K562 (cell line): ENCODE data around the gene RAB38. TPM values are rescaled to one million over a fixed set of nuclear protein-coding genes. Genes with fewer than 3 reads are reported as not detected.
A peak's percentile ranks its signal among the peaks of the same experiment; 100 is the strongest.

Experiments
- ADNP ChIP-seq: fragments of 200-800 bp; sonication (Bioruptor generic); IDR thresholded peaks from 2 replicates; pipeline ENCODE4 v1.6.1; 2016; ENCODE audit warnings: missing genetic modification characterization, missing compliant biosample characterization
- ESRRA ChIP-seq: fragments of 450-650 bp; IDR thresholded peaks from 2 replicates; pipeline ENCODE4 v1.6.1; 2014; ENCODE audit warnings: low read depth, mild to moderate bottlenecking, moderate library complexity, borderline replicate concordance
- FOXJ2 ChIP-seq: fragments of 200-800 bp; sonication (Bioruptor generic); IDR thresholded peaks from 2 replicates; pipeline ENCODE4 v1.6.1; 2016; ENCODE audit warnings: missing genetic modification characterization, missing compliant biosample characterization
- FUS ChIP-seq: fragments of 200-400 bp; formaldehyde crosslinking; optimal IDR thresholded peaks from 2 replicates; pipeline ENCODE3; 2017; ENCODE audit warnings: low read depth, low read length
- MAZ ChIP-seq, 2 experiments: fragments of 450-650 bp in 1 of 2; sonication (generic) in 1 of 2; formaldehyde crosslinking; IDR thresholded peaks in 1 of 2; conservative IDR thresholded peaks in 1 of 2; 2 replicates each; pipeline versions ENCODE4 v1.4.0 to v1.5.0; 2020; ENCODE audit warnings: mild to moderate bottlenecking in 1 of 2, missing genetic modification reagents in 1 of 2
- MCM3 ChIP-seq: fragments of 450-650 bp; IDR thresholded peaks from 2 replicates; pipeline ENCODE4 v1.6.1; 2016
- POLR2H ChIP-seq: IDR thresholded peaks from 2 replicates; pipeline ENCODE4 v1.6.1; 2016; ENCODE audit warnings: missing genetic modification characterization, low read depth, mild to moderate bottlenecking, control low read depth, missing compliant biosample characterization, moderate library complexity
- POLR3G ChIP-seq: IDR thresholded peaks from 2 replicates; pipeline ENCODE4 v1.6.1; 2011; ENCODE audit not compliant: insufficient read length, insufficient replicate concordance; ENCODE audit errors: extremely low read depth
- RAD21 ChIP-seq, 2 experiments: fragments of 250-450 bp in 1 of 2; fragments of 450-650 bp in 1 of 2; sonication (Bioruptor Pico) in 1 of 2; formaldehyde crosslinking in 1 of 2; IDR thresholded peaks in 1 of 2; conservative IDR thresholded peaks in 1 of 2; 2 replicates each; pipeline versions ENCODE4 v1.4.0 to v1.8.0; 2020 to 2022; ENCODE audit warnings: mild to moderate bottlenecking in 2 of 2, moderate library complexity in 1 of 2
- SMC3 ChIP-seq: conservative IDR thresholded peaks from 2 replicates; pipeline ENCODE4 v1.6.1; 2011; ENCODE audit warnings: low read depth, low read length, improper control_type of control experiment; ENCODE audit not compliant: insufficient read depth
- polyA plus RNA-seq, 8 experiments: library from polyadenylated mRNA; depleted of rRNA in 4 of 8; stranded (reverse) in 5 of 8; unstranded in 3 of 8; fragments of >200 nt; fragmentation: Nextera tagmentation in 2 of 8; fragmentation: Illumina TruSeq in 1 of 8; extraction: Ambion mirVana in 2 of 8; extraction: Trizol in 1 of 8; gene quantifications; 2 replicates each; pipeline versions ENCODE4 v1.2.1 to v1.2.3, GENCODE V29; 2011 to 2014; ENCODE audit warnings: inconsistent platforms in 1 of 8, missing spikeins in 1 of 8
- total RNA-seq, 7 experiments: library from RNA; depleted of rRNA in 6 of 7; stranded (reverse); fragments of >200 nt in 6 of 7; fragmentation: Illumina TruSeq in 2 of 7; extraction: Trizol in 2 of 7; gene quantifications; 2 replicates each; pipeline versions ENCODE4 v1.2.1 to v1.2.3, GENCODE V29; 2011 to 2021; ENCODE audit warnings: low replicate concordance in 1 of 7
- TF ChIP-seq, protein P1 (sequence below): sonication (generic); formaldehyde crosslinking; IDR thresholded peaks from 2 replicates; pipeline ENCODE4 v1.4.0; 2020; ENCODE audit warnings: mild to moderate bottlenecking, missing genetic modification reagents
- TF ChIP-seq, protein P2 (sequence below): fragments of 450-650 bp; IDR thresholded peaks from 2 replicates; pipeline ENCODE4 v1.6.1; 2017; ENCODE audit warnings: mild to moderate bottlenecking, moderate library complexity
- TF ChIP-seq, protein P3 (sequence below), 3 experiments: IDR thresholded peaks in 2 of 3; conservative IDR thresholded peaks in 1 of 3; 2 replicates each; pipeline ENCODE4 v1.5.1; 2011 to 2012; ENCODE audit warnings: low read length in 3 of 3, mild to moderate bottlenecking in 3 of 3, control low read depth in 2 of 3, improper control_type of control experiment in 1 of 3, inconsistent platforms in 1 of 3, low read depth in 1 of 3, mixed read lengths in 1 of 3, moderate library complexity in 1 of 3; ENCODE audit not compliant: insufficient read depth in 2 of 3

Gene RAB38
- total and polyA plus RNA-seq, 9 of the 15 experiments (the other 6 are each of a cell fraction or from before 2014, with no cell fraction given), result 0.59 to 2.9 (median 2.2) TPM

DNA sequence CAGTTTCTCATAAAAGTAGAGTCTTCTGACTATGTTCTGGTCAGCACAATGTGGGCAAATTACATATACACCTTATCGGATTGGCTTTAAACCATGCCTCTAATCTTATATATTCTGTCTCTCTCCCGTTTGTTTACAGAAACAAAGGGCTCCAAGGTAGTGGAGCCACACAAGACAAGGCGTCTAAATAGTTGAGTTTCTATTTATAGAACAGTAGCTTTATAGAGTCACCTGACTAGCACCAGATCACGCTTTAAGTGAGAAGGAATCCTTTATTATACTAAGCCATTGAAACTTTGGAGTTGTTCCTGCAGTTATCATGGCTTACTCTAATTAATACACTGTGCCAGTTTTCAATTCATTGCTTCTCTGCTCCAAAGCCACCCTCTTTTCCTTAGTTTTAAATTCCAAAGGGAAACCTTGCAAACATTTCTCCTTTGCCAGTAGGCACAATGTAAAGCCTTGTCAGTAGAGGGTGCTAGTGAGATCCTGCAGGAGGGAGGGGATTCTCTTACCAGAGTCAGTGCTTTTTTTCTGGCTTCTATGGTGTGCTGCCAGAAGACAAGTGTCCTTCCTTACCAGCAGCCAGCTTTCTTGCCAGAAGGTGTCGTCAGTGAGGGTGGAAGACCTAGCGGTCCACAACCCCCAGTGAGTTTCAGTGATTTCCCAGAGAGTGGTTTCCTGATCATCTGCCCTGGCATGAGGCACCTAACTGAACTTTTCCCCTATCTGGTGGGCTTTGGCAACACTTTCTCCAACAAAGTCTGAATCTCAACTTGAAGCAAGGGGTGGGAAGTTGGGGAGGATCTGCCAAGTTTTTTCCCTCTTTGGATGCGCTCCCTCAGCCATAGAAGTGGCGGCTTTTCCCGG is 71.7 kb downstream of the RAB38 start (continued):
- TF ChIP-seq, protein P1, sequence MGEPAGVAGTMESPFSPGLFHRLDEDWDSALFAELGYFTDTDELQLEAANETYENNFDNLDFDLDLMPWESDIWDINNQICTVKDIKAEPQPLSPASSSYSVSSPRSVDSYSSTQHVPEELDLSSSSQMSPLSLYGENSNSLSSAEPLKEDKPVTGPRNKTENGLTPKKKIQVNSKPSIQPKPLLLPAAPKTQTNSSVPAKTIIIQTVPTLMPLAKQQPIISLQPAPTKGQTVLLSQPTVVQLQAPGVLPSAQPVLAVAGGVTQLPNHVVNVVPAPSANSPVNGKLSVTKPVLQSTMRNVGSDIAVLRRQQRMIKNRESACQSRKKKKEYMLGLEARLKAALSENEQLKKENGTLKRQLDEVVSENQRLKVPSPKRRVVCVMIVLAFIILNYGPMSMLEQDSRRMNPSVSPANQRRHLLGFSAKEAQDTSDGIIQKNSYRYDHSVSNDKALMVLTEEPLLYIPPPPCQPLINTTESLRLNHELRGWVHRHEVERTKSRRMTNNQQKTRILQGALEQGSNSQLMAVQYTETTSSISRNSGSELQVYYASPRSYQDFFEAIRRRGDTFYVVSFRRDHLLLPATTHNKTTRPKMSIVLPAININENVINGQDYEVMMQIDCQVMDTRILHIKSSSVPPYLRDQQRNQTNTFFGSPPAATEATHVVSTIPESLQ, result no peak
- TF ChIP-seq MCM3 (no peak), ADNP (no peak), ESRRA (no peak), SMC3 (peak; percentile 67), RAD21 (CRISPR knock-in tag; conservative IDR thresholded peaks at IDR 0.05 in 1 of 2, IDR thresholded peaks at IDR 0.05 in 1 of 2) (peak; percentile 77 to 82), FUS (no peak), POLR2H (tag) (no peak), FOXJ2 (tag) (peak; percentile 93), POLR3G (no peak), MAZ (CRISPR knock-in tag; conservative IDR thresholded peaks at IDR 0.05 in 1 of 2, IDR thresholded peaks at IDR 0.05 in 1 of 2) (peak in 1 of 2 experiments; percentile 77; a peak in 2 of 4 replicates)
- TF ChIP-seq, protein P2, sequence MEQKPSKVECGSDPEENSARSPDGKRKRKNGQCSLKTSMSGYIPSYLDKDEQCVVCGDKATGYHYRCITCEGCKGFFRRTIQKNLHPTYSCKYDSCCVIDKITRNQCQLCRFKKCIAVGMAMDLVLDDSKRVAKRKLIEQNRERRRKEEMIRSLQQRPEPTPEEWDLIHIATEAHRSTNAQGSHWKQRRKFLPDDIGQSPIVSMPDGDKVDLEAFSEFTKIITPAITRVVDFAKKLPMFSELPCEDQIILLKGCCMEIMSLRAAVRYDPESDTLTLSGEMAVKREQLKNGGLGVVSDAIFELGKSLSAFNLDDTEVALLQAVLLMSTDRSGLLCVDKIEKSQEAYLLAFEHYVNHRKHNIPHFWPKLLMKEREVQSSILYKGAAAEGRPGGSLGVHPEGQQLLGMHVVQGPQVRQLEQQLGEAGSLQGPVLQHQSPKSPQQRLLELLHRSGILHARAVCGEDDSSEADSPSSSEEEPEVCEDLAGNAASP, result no peak
- TF ChIP-seq, protein P3, sequence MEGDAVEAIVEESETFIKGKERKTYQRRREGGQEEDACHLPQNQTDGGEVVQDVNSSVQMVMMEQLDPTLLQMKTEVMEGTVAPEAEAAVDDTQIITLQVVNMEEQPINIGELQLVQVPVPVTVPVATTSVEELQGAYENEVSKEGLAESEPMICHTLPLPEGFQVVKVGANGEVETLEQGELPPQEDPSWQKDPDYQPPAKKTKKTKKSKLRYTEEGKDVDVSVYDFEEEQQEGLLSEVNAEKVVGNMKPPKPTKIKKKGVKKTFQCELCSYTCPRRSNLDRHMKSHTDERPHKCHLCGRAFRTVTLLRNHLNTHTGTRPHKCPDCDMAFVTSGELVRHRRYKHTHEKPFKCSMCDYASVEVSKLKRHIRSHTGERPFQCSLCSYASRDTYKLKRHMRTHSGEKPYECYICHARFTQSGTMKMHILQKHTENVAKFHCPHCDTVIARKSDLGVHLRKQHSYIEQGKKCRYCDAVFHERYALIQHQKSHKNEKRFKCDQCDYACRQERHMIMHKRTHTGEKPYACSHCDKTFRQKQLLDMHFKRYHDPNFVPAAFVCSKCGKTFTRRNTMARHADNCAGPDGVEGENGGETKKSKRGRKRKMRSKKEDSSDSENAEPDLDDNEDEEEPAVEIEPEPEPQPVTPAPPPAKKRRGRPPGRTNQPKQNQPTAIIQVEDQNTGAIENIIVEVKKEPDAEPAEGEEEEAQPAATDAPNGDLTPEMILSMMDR (IDR thresholded peaks at IDR 0.05 in 2 of 3, conservative IDR thresholded peaks at IDR 0.05 in 1 of 3; ENCODE audit: insufficient read depth in 2 of 3, low read depth in 1 of 3, low read length in 3 of 3), result peak; percentile 84 to 85 (median 84)
- TF ChIP-seq, all 486 proteins: peak for 9
